ENCODE measurements around the gene RNU5B-1. TPM values are rescaled to one million over a fixed set of nuclear protein-coding genes. Genes with fewer than 3 reads are reported as not detected.

RNU5B-1 gene
- total RNA-seq (2022; extraction: Qiagen RNA extraction; ENCODE audit: low read depth) = not detected in 5 replicates

DNA sequence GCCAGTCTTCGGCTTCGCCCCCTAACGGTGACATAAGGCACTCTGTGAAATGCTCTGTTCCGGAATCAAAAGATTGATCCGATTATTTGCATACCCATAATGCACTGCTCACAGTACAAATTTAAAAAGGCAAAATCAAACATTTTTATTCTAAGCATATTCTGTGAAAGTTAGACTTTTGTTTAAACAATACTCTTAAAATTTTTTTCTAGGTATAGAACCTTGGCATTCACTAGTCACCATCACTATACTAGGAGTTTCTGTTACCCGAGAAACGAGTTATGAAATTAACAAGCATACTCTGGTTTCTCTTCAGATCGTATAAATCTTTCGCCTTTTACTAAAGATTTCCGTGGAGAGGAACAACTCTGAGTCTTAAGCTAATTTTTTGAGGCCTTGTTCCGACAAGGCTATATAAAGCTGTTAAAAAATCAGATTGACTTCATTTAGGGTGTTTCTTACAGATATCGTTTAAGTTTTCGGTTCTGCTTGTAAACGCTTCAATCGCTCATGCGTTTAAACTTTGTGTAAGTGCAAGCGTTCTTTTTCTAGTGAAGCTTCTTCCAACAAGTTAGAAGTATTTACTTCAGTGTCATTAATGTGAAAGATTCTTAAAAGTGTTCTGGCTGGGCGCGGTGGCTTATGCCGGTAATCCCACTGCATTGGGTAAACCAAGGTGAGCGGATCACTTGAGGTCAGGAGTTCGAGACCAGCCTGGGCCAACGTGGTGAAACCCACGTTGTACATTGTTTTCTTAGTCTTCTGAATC is at the start of gene RNU5B-1:
RNU5B-1 (plus strand) TSS at position 297 of the 769 bp plus-strand sequence.

GRCh38 chr15:65286704-65287519 is 17.6 kb upstream of the RNU5B-1 start, which contains the start of gene PARP16:
Gene PARP16 (minus strand): TSS chr15:65286883. CDS start chr15:65286426, 457 bp downstream.

Other genes starting within 250 kb of the RNU5B-1 start
- gene RASL12, start 236.7 kb upstream of the RNU5B-1 start, total RNA-seq (2022; extraction: Qiagen RNA extraction; ENCODE audit: low read depth) = 0.09 to 0.15 TPM (median 0.12 TPM) in 5 replicates
- not detected in 5 replicates for gene KBTBD13, start 227.9 kb upstream of the RNU5B-1 start, total RNA-seq (2022; extraction: Qiagen RNA extraction; ENCODE audit: low read depth)
- gene UBAP1L, start 189.5 kb upstream of the RNU5B-1 start, total RNA-seq (2022; extraction: Qiagen RNA extraction; ENCODE audit: low read depth) = 0.48 to 1.3 TPM (median 0.99 TPM) in 5 replicates
- 21.6 to 31.2 TPM (median 30.0 TPM) in 5 replicates for gene PDCD7, start 170.9 kb upstream of the RNU5B-1 start, total RNA-seq (2022; extraction: Qiagen RNA extraction; ENCODE audit: low read depth)
- gene CLPX, start 119.3 kb upstream of the RNU5B-1 start, total RNA-seq (2022; extraction: Qiagen RNA extraction; ENCODE audit: low read depth) = 41.1 to 61.7 TPM (median 52.7 TPM) in 5 replicates
- 0.04 to 0.09 TPM (median 0.05 TPM) in 5 replicates for gene CILP, start 93.2 kb upstream of the RNU5B-1 start, total RNA-seq (2022; extraction: Qiagen RNA extraction; ENCODE audit: low read depth)
- 9.1 to 11.1 TPM (median 9.9 TPM) in 5 replicates for gene PARP16, start 17.8 kb upstream of the RNU5B-1 start, total RNA-seq (2022; extraction: Qiagen RNA extraction; ENCODE audit: low read depth)
- not detected in 5 replicates for gene RNU5A-1, start 8.6 kb upstream of the RNU5B-1 start, total RNA-seq (2022; extraction: Qiagen RNA extraction; ENCODE audit: low read depth)
- 0.10 to 0.20 TPM (median 0.14 TPM) in 5 replicates for gene IGDCC3, start 73.3 kb downstream of the RNU5B-1 start, total RNA-seq (2022; extraction: Qiagen RNA extraction; ENCODE audit: low read depth)
- 1.8 to 2.8 TPM (median 2.4 TPM) in 5 replicates for gene IGDCC4, start 118.3 kb downstream of the RNU5B-1 start, total RNA-seq (2022; extraction: Qiagen RNA extraction; ENCODE audit: low read depth)
- gene DPP8, start 213.0 kb downstream of the RNU5B-1 start, total RNA-seq (2022; extraction: Qiagen RNA extraction; ENCODE audit: low read depth) = 15.8 to 31.4 TPM (median 25.6 TPM) in 5 replicates
- 98.9 to 156 TPM (median 147 TPM) in 5 replicates for gene HACD3, start 225.8 kb downstream of the RNU5B-1 start, total RNA-seq (2022; extraction: Qiagen RNA extraction; ENCODE audit: low read depth)

Data from A549 treated with RU486 at 1 μM for 4 hours (cell line).